Measurements from ENCODE around the gene CXXC1.
"Not testable (repeated sequence)": the region's sequence is repeated elsewhere in the genome, so short reads cannot be mapped to it uniquely, and the experiment has no call there.

CXXC1 gene

DNA sequence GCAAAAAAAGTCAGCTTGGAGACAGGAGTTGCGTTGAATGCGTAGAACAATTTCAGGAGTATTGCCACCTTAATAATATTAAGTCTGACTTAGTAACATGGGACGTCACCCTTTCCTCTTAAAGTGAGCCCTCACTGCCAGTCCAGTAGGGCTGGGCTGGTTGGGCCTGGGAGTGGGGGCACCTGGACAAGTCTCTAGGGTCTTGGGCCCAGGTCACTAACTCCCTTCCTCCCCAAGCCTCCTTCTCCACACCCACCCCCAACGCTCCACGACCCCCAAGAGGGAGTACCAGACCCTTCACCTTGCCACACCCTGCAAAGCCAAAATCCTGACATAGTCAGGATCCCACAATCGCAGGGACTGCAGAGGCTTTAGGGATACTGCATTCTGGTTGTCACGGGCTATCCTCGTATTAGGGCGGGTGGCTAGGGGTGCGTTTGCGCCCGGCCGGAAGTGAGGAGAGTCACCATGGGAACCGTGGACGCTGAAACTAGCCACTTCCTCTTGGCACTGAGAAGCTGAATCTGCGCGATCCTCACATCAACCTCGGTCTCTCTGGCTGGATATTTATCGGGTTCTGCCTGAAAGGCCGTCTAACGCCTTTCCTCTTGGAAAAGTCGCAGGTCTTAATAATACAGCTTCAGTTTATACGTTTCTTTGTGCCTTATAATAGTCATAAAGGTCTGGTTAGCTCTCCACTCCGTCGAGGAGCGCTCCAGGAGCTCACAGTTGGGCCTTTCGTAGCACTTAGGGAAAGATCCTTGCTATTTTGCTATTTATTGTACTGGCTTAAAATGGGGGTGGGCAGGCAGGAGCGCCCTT is 10.3 kb upstream of the CXXC1 start:
- DNase-seq: peak; percentile 81 to 85

DNA sequence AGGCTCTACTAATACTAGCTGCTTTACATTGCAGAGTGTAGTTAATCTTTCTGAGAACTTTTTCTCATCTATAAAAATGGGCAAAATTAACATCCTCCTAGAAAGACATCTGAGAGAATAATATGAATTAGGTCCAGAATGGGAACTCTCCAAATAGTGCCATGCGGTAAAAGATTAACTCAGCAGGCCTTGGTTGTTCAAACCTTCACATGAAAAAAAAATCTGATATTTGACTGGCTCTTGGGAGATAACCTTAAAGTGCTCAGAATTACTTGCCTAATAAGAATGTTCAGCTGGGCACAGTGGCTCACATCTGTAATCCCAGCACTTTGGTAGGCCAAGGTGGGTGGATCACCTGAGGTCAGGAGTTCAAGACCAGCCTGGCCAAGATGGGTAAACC is 5.5 kb upstream of the CXXC1 start:
- no peak for DNase-seq

- peak; percentile 28 to 45 for DNase-seq
These were observed 1.6 kb upstream of the CXXC1 start for GRCh38 chr18:50289108-50289443.

- DNase-seq: not testable (repeated sequence)
These were observed 1.0 kb upstream of the CXXC1 start for GRCh38 chr18:50288348-50289107.

DNA sequence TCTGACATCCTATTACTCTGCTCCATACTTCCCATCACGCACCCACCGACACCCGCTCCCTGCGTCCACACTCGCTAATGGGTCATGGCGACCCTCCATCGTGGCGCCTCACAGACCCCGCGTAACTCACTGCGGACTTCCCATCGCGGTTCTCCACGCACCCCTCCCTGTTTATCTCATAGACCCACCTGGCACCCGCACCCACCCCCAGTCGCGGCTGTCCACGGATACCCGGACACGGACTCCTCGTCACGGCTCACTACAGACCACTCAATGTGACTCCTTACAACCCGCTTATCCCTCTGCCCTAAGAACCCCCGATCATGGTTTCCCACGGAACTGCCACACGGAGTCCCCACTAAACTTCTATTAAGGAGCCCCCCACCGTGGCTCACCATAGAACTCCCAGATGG is 458 bp downstream of the CXXC1 start:
- DNase-seq: no peak

GRCh38 chr18:50286391-50287027 is 983 bp downstream of the CXXC1 start:
- DNase-seq: no peak

DNA sequence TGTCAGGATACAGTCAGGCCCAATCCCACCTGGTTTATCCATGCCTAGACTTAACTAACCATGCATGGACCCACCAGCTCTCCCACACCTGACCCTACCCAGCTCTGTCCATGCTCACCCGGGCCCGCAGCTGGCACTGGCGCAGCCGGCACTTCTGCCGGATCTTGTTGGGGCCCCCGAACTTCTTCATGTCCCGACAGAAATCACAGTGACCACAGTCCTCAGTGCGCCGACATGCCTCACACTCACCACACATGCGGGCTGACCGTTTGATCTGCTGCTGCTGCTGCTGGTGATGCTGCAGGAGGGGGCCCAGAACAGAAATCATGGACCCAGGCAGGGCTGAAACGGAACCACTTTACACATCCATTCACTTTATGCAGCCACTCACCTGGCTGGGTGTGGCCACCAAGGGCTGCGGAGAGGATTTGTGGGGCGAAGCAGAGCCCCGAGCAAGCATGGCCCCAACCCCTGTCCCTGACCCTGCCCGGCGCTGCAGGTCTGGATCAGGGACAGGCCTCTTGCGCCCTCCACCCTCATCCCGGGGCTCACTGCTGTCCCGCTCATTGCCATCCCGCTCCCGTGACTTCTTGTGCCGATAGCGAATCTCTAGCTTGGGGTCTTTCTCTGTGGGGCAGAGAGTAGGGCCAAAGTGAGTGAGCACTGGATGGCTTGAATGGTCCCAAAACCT is 1.7 kb downstream of the CXXC1 start:
- no peak for DNase-seq

- DNase-seq: no peak
These were observed 2.4 kb downstream of the CXXC1 start for GRCh38 chr18:50285071-50285470.

- no peak for DNase-seq
These were observed 3.1 kb downstream of the CXXC1 start for GRCh38 chr18:50284255-50284885.

GRCh38 chr18:50283469-50284209 is 3.9 kb downstream of the CXXC1 start:
- no peak for DNase-seq

GRCh38 chr18:50282521-50283335 is 4.8 kb downstream of the CXXC1 start:
- no peak for DNase-seq

DNA sequence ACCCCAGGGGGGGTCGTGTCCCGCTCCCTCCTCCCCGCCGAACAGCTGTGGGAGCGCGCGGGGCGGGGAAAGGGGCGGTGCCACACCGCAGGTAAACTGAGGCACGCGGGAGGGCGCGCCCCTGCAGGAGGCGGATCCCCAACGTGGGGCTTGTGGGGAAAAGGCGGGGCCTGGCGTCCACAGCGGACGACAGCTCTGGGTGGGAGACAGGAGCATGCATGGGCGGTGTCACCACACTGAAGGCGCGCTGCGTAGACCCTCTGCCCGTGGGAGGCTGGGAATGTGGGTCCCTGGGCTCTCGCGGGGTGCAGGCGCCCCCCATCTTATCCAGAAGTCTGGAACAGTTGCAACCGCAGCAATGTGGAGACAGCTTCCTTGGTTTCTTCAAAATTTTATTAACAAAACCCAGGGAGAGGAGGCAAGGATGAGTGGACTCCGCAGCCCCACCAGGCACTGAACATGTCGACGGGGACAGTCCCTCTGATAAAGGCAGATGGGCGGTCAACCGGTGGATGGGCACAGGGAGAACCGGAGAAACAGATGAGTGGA is 5.4 kb downstream of the CXXC1 start:
- DNase-seq: no peak

DNA sequence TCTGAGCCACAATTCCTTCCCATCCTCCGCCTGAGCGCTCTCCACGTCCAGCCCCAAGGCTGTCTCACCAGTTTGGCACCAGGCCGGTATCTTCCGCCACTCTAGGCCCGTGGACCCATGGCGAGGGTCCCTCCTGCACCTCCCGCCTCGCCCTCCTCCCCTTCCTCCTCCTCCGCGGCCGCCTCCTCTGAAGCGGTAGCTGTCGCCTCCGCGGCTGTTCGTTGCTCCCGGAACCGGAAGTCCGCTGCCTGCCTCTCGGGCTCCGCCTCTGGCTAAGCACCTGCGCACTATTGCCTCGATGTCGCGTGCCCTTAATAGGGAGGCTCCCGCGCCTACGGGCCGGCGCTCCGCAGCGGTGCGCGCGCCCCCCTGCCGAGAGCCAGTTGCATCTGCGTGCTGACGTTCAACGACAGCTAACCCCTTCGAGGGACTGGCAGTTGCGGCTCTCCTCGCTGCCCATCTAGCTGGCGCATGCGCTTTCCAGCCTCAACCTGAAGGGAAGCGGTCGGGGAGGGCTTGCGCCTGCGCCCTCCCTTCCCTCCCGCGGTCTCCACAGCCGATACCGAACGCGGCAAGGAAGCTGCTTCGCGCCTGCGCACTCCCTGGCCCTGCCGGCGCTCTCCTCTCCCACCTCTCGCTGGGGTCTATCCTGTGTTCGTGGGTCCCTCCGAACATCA is 6.1 kb downstream of the CXXC1 start, which contains the start of gene MBD1:
Gene MBD1, minus strand, starts transcription at position 229 of the 677 bp plus-strand sequence. CDS start 1,531 bp downstream, outside the sequence.
- DNase-seq: peak; percentile 94 to 96

DNA sequence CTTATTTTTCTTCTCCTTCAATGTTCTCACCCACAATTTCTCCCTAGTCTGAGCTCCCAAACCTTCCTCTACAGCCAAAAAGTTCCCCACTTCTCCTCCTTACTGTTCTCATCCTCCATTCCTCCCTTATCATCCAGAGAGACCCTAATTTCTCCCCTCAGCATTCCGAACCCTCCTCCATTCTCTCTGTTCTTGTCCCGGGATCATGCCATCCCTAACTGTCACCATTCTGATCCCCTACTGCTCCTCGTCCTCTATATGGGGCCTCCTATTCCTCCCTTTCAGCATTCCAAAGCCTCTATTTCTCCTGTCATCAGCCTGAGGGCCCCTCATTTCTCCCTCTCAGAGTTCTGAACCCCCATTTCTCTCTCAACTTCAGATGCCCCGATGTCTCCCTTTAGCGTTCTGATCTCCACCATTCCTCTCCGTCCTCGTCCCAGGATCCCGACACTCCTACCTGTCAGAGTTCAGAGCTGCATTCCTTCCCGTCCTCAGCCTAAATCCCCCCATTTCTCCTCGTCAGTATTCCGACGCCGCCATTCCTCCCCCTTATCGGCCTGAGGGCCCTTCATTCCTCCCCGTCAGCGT is 6.7 kb downstream of the CXXC1 start:
- no peak for DNase-seq

DNA sequence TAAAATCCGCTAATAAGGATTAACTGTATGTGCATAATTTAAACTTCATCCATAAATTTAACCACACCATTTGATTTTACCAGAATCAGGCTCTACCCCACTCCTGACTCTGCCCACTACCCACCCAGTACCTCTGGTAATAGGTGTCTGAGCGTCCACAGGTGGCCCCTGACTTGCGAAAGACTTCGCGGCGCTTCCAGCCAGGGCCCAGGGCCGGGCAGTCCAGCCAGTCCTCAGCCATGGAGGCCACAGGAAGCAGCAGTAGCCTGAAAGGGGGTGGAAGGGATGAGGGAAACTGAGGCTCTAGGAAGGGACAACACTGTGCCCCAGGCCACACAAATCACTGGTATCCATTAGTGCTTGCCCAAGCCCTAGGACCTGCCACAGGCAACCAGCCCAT is 7.7 kb downstream of the CXXC1 start:
- no peak for DNase-seq

GRCh38 chr18:50277942-50278341 is 9.6 kb downstream of the CXXC1 start:
- no peak for DNase-seq

GRCh38 chr18:50276452-50276851 is 11.0 kb downstream of the CXXC1 start:
- no peak for DNase-seq

GRCh38 chr18:50275503-50276036 is 11.9 kb downstream of the CXXC1 start:
- no peak for DNase-seq

GRCh38 chr18:50274941-50275340 is 12.6 kb downstream of the CXXC1 start:
- DNase-seq: no peak
